GM23338 (cell line): ENCODE results near the gene ANKS1B. TPM values are rescaled to one million over a fixed set of nuclear protein-coding genes. Genes with fewer than 3 reads are reported as not detected.

Experiments used
- ATAC-seq: fragments of 200-7000 bp; cut with Tn5 transposase; 3 replicates; pipeline ENCODE4 v1.9.1; 2020
- DNase-seq: peaks from one replicate; pipeline ENCODE4 v3.0.0-alpha.2; 2015; ENCODE audit warnings: low spot score
- H2AFZ ChIP-seq: fragments of 200-600 bp; sonication (generic); 2 replicates; pipeline ENCODE4 v1.8.0; 2016; ENCODE audit warnings: antibody characterized with exemption, mild to moderate bottlenecking, moderate library complexity
- H3F3A ChIP-seq: fragments of 200-600 bp; sonication (generic); replicated peaks from 2 replicates; pipeline ENCODE4 v1.8.0; 2017; ENCODE audit warnings: antibody characterized with exemption, mixed run types, low read depth
- H3K27ac ChIP-seq: fragments of 200-600 bp; sonication (generic); 2 replicates; pipeline ENCODE4 v1.6.1; 2016; ENCODE audit warnings: low read depth
- H3K27me3 ChIP-seq: fragments of 200-600 bp; sonication (generic); 2 replicates; pipeline ENCODE4 v1.8.0; 2016; ENCODE audit warnings: mild to moderate bottlenecking, mixed run types, moderate library complexity; ENCODE audit not compliant: insufficient read depth
- H3K36me3 ChIP-seq: fragments of 200-600 bp; sonication (generic); 2 replicates; pipeline ENCODE4 v1.8.0; 2016; ENCODE audit warnings: mild to moderate bottlenecking; ENCODE audit not compliant: insufficient read depth
- H3K4me1 ChIP-seq: fragments of 200-600 bp; sonication (generic); 2 replicates; pipeline ENCODE4 v1.8.0; 2016; ENCODE audit warnings: mild to moderate bottlenecking, moderate library complexity; ENCODE audit not compliant: insufficient read depth
- H3K4me2 ChIP-seq: fragments of 200-600 bp; sonication (generic); 2 replicates; pipeline ENCODE4 v1.7.1; 2017; ENCODE audit warnings: mixed run types
- H3K4me3 ChIP-seq: fragments of 200-600 bp; sonication (generic); 2 replicates; pipeline ENCODE4 v1.6.1; 2016; ENCODE audit warnings: mixed run types
- H3K79me2 ChIP-seq: fragments of 200-600 bp; sonication (generic); replicated peaks from 2 replicates; pipeline ENCODE4 v1.8.0; 2017; ENCODE audit warnings: mild to moderate bottlenecking; ENCODE audit not compliant: insufficient read depth
- H3K9me2 ChIP-seq: fragments of 200-600 bp; sonication (generic); 2 replicates; pipeline ENCODE4 v1.8.0; 2017; ENCODE audit not compliant: insufficient read depth
- H4K20me1 ChIP-seq: fragments of 200-600 bp; sonication (generic); replicated peaks from 2 replicates; pipeline ENCODE4 v1.8.0; 2017; ENCODE audit warnings: mild to moderate bottlenecking; ENCODE audit not compliant: insufficient read depth
- H3K27ac Mint-ChIP-seq: 2 replicates; pipeline ENCODE4 v1.8.0; 2020; ENCODE audit warnings: inconsistent platforms, mild to moderate bottlenecking, moderate library complexity, mixed read lengths
- H3K27me3 Mint-ChIP-seq: 3 replicates; pipeline ENCODE4 v1.8.0; 2022; ENCODE audit warnings: low read depth, mild to moderate bottlenecking, moderate library complexity, mixed read lengths, inconsistent platforms; ENCODE audit not compliant: insufficient read depth, poor library complexity
- H3K36me3 Mint-ChIP-seq: 3 replicates; pipeline ENCODE4 v1.8.0; 2021; ENCODE audit warnings: low read depth, mild to moderate bottlenecking, inconsistent platforms, moderate library complexity, mixed read lengths
- H3K4me1 Mint-ChIP-seq: 3 replicates; pipeline ENCODE4 v1.8.0; 2020; ENCODE audit warnings: mild to moderate bottlenecking, inconsistent platforms, mixed read lengths
- H3K4me3 Mint-ChIP-seq: 3 replicates; pipeline ENCODE4 v1.8.0; 2021; ENCODE audit warnings: moderate library complexity, mild to moderate bottlenecking, inconsistent platforms, mixed read lengths
- H3K9me3 Mint-ChIP-seq: 3 replicates; pipeline ENCODE4 v1.8.0; 2020; ENCODE audit warnings: moderate library complexity, mild to moderate bottlenecking, inconsistent platforms, mixed read lengths
- JUNB ChIP-seq: IDR thresholded peaks from one replicate; pipeline ENCODE4 v1.6.1; 2016; ENCODE audit warnings: antibody characterized with exemption; ENCODE audit not compliant: unreplicated experiment
- NANOG ChIP-seq: IDR thresholded peaks from 2 replicates; pipeline ENCODE4 v1.6.1; 2016; ENCODE audit warnings: antibody characterized with exemption, borderline replicate concordance
- STAT1 ChIP-seq: IDR thresholded peaks from one replicate; pipeline ENCODE4 v1.6.1; 2016; ENCODE audit warnings: antibody characterized with exemption; ENCODE audit not compliant: unreplicated experiment
- ZNF114 ChIP-seq: fragments of 250-450 bp; sonication (Bioruptor Pico); IDR thresholded peaks from 2 replicates; pipeline ENCODE4 v1.5.0; 2020; ENCODE audit warnings: mild to moderate bottlenecking, moderate library complexity
- polyA plus RNA-seq: library from polyadenylated mRNA; unstranded; fragments of >200 nt; fragmentation: Nextera tagmentation; extraction: Ambion mirVana; gene quantifications from 2 replicates; pipeline ENCODE4 v1.2.1, GENCODE V29; 2016
- total RNA-seq: library from RNA; depleted of rRNA; stranded (reverse); fragments of >200 nt; shearing (Covaris generic); gene quantifications from 2 replicates; pipeline ENCODE4 v1.2.3, GENCODE V29; 2014
- TF ChIP-seq, protein P1 (sequence below): fragments of 250-450 bp; sonication (Bioruptor Pico); IDR thresholded peaks from 2 replicates; pipeline ENCODE4 v1.5.0; 2020; ENCODE audit warnings: mild to moderate bottlenecking, moderate library complexity
- TF ChIP-seq, protein P2 (sequence below), 2 experiments: fragments of 200-600 bp in 1 of 2; sonication (generic) in 1 of 2; conservative IDR thresholded peaks; 2 replicates each; pipeline versions ENCODE4 v1.5.1 to v1.6.1; 2016 to 2017; ENCODE audit warnings: antibody characterized with exemption in 2 of 2, low read depth in 2 of 2, mild to moderate bottlenecking in 2 of 2, moderate library complexity in 1 of 2

Gene ANKS1B
- total and polyA plus RNA-seq, 2 experiments from 2014 or later: 4.3 to 5.8 TPM

DNA sequence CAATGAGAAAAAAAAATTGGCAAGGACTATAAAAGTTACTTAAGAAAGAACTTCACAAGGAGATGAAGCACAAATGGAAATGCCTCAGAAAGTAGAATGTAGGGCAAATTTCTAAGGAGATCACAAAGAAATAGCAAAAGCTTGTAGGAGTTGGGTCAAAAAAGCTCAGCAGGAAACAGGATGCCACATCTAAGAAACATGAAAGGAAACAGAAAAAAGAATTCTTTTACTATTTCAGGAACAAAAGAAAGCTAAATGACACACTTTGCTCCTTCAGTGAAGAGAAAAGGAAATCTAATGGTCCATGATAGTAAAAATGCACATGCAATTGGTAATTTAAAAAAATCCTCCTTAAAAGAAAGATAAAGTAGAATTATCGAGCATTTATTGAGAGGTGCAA, 789.3 kb downstream of the ANKS1B start:
- Histone ChIP-seq H2AFZ (no peak overlapping the region), H3K79me2 (no peaks in the 10 kb centered on the region), H3K4me1 (no peaks in the 10 kb centered on the region), H3K27me3 (no peaks in the 10 kb centered on the region), H4K20me1 (no peaks in the 10 kb centered on the region), H3K9me2 (no peaks in the 10 kb centered on the region), H3F3A (no peaks in the 10 kb centered on the region), H3K27ac (no peak overlapping the region), H3K36me3 (no peaks in the 10 kb centered on the region), H3K4me3 (no peak overlapping the region), H3K4me2 (no peak overlapping the region)
- Mint-ChIP-seq H3K27ac (peak overlapping the region; percentile 81), H3K9me3 (peaks cover 5% of the 10 kb centered on the region; the same call in 1 of the 3 replicates), H3K4me3 (no peak overlapping the region; the same call in 2 of the 3 replicates), H3K4me1 (peaks cover 16% of the 10 kb centered on the region), H3K27me3 (no peaks in the 10 kb centered on the region), H3K36me3 (no peaks in the 10 kb centered on the region; the same call in 2 of the 3 replicates)
- DNase-seq (peak; percentile 45), ATAC-seq (no peak)
- no peak for TF ChIP-seq ZNF114 (CRISPR knock-in tag)
- no peak for TF ChIP-seq STAT1
- TF ChIP-seq, protein P1, sequence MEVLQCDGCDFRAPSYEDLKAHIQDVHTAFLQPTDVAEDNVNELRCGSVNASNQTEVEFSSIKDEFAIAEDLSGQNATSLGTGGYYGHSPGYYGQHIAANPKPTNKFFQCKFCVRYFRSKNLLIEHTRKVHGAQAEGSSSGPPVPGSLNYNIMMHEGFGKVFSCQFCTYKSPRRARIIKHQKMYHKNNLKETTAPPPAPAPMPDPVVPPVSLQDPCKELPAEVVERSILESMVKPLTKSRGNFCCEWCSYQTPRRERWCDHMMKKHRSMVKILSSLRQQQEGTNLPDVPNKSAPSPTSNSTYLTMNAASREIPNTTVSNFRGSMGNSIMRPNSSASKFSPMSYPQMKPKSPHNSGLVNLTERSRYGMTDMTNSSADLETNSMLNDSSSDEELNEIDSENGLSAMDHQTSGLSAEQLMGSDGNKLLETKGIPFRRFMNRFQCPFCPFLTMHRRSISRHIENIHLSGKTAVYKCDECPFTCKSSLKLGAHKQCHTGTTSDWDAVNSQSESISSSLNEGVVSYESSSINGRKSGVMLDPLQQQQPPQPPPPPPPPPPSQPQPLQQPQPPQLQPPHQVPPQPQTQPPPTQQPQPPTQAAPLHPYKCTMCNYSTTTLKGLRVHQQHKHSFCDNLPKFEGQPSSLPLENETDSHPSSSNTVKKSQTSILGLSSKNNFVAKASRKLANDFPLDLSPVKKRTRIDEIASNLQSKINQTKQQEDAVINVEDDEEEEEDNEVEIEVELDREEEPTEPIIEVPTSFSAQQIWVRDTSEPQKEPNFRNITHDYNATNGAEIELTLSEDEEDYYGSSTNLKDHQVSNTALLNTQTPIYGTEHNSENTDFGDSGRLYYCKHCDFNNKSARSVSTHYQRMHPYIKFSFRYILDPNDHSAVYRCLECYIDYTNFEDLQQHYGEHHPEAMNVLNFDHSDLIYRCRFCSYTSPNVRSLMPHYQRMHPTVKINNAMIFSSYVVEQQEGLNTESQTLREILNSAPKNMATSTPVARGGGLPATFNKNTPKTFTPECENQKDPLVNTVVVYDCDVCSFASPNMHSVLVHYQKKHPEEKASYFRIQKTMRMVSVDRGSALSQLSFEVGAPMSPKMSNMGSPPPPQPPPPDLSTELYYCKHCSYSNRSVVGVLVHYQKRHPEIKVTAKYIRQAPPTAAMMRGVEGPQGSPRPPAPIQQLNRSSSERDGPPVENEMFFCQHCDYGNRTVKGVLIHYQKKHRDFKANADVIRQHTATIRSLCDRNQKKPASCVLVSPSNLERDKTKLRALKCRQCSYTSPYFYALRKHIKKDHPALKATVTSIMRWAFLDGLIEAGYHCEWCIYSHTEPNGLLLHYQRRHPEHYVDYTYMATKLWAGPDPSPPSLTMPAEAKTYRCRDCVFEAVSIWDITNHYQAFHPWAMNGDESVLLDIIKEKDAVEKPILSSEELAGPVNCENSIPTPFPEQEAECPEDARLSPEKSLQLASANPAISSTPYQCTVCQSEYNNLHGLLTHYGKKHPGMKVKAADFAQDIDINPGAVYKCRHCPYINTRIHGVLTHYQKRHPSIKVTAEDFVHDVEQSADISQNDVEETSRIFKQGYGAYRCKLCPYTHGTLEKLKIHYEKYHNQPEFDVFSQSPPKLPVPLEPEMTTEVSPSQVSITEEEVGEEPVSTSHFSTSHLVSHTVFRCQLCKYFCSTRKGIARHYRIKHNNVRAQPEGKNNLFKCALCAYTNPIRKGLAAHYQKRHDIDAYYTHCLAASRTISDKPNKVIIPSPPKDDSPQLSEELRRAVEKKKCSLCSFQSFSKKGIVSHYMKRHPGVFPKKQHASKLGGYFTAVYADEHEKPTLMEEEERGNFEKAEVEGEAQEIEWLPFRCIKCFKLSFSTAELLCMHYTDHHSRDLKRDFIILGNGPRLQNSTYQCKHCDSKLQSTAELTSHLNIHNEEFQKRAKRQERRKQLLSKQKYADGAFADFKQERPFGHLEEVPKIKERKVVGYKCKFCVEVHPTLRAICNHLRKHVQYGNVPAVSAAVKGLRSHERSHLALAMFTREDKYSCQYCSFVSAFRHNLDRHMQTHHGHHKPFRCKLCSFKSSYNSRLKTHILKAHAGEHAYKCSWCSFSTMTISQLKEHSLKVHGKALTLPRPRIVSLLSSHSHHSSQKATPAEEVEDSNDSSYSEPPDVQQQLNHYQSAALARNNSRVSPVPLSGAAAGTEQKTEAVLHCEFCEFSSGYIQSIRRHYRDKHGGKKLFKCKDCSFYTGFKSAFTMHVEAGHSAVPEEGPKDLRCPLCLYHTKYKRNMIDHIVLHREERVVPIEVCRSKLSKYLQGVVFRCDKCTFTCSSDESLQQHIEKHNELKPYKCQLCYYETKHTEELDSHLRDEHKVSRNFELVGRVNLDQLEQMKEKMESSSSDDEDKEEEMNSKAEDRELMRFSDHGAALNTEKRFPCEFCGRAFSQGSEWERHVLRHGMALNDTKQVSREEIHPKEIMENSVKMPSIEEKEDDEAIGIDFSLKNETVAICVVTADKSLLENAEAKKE: 0 out of 2 replicates have a peak, but pooled peaks have one; percentile 6
- peak; percentile 82; the same call in 1 of the 2 replicates for TF ChIP-seq NANOG
- TF ChIP-seq JUNB: no peak
- TF ChIP-seq, protein P2, sequence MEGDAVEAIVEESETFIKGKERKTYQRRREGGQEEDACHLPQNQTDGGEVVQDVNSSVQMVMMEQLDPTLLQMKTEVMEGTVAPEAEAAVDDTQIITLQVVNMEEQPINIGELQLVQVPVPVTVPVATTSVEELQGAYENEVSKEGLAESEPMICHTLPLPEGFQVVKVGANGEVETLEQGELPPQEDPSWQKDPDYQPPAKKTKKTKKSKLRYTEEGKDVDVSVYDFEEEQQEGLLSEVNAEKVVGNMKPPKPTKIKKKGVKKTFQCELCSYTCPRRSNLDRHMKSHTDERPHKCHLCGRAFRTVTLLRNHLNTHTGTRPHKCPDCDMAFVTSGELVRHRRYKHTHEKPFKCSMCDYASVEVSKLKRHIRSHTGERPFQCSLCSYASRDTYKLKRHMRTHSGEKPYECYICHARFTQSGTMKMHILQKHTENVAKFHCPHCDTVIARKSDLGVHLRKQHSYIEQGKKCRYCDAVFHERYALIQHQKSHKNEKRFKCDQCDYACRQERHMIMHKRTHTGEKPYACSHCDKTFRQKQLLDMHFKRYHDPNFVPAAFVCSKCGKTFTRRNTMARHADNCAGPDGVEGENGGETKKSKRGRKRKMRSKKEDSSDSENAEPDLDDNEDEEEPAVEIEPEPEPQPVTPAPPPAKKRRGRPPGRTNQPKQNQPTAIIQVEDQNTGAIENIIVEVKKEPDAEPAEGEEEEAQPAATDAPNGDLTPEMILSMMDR (conservative IDR thresholded peaks at IDR 0.05; ENCODE audit: low read depth in 2 of 2): no peak
